GM12891 (cell line): Measurements from ENCODE around the gene MED17. TPM values are rescaled to one million over a fixed set of nuclear protein-coding genes. Genes with fewer than 3 reads are reported as not detected.

Experiments
- DNase-seq: peaks from one replicate; pipeline ENCODE4 v3.0.0; 2011; ENCODE audit warnings: low spot score; ENCODE audit not compliant: insufficient read length
- FAIRE-seq: peaks from 2 replicates; lab custom pipeline; 2011; peaks lifted over from hg19 to GRCh38; lab: Jason Lieb, UNC
- PAX5 ChIP-seq: IDR thresholded peaks from 2 replicates; pipeline ENCODE4 v1.6.1; 2011; ENCODE audit warnings: low read length, moderate library complexity, mild to moderate bottlenecking; ENCODE audit not compliant: insufficient read depth, severe bottlenecking
- POLR2A ChIP-seq: IDR thresholded peaks from 2 replicates; pipeline ENCODE4 v1.6.1; 2011; ENCODE audit warnings: low read depth, low read length, control low read depth
- POLR2AphosphoS5 ChIP-seq: IDR thresholded peaks from 2 replicates; pipeline ENCODE4 v1.6.1; 2011; ENCODE audit warnings: low read depth, low read length, control low read depth
- POU2F2 ChIP-seq: IDR thresholded peaks from 2 replicates; pipeline ENCODE4 v1.6.1; 2011; ENCODE audit warnings: low read depth, mild to moderate bottlenecking, control low read depth, low read length, moderate library complexity
- SPI1 ChIP-seq: IDR thresholded peaks from 2 replicates; pipeline ENCODE4 v1.6.1; 2011; ENCODE audit warnings: low read depth, low read length, control low read depth
- TAF1 ChIP-seq: IDR thresholded peaks from 2 replicates; pipeline ENCODE4 v1.6.1; 2011; ENCODE audit warnings: low read depth, low read length, control low read depth
- polyA plus RNA-seq: library from polyadenylated mRNA; unstranded; fragments of >200 nt; gene quantifications from one replicate; pipeline ENCODE4 v1.2.1, GENCODE V29; 2012; ENCODE audit warnings: low read depth, missing spikeins, inconsistent platforms; ENCODE audit not compliant: missing spikeins

MED17 gene, protein sequence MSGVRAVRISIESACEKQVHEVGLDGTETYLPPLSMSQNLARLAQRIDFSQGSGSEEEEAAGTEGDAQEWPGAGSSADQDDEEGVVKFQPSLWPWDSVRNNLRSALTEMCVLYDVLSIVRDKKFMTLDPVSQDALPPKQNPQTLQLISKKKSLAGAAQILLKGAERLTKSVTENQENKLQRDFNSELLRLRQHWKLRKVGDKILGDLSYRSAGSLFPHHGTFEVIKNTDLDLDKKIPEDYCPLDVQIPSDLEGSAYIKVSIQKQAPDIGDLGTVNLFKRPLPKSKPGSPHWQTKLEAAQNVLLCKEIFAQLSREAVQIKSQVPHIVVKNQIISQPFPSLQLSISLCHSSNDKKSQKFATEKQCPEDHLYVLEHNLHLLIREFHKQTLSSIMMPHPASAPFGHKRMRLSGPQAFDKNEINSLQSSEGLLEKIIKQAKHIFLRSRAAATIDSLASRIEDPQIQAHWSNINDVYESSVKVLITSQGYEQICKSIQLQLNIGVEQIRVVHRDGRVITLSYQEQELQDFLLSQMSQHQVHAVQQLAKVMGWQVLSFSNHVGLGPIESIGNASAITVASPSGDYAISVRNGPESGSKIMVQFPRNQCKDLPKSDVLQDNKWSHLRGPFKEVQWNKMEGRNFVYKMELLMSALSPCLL
- polyA plus RNA-seq = 10.4 TPM

DNA sequence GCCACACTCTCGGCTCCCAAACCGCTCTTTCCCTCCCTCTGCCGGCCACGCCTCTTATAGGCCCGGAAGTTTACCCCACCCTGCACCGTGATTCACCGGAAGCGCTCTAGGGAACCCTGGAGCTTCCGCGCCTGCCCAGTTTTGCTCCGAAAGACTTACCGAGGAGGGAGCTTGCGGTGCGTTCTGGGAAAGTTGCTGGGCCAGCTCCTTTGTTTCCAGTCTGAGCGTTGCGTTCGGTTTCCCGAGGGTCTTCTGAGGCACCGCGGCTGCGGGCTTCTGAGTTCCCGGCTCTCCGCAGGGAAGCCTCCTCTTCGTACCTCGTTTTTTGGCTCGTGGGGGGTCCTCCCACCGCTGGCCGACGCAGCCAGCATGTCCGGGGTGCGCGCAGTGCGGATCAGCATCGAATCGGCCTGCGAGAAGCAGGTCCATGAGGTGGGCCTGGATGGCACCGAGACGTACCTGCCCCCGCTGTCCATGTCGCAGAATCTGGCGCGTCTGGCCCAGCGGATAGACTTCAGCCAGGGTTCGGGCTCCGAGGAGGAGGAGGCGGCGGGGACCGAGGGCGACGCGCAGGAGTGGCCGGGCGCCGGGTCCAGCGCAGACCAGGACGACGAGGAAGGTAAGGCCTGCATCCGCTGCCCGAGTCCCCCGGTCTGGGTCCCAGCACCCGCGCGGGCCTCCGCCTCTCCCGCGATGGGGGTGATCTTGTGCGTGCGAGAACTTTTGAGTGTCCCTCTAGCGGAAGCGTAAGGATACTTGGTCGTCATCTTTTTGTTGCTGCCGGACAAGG, at the start of gene MED17:
MED17 (plus strand) TSS at position 138 of the 790 bp plus-strand sequence; CDS start at position 370, 232 bp downstream.
- peak; percentile 75 for DNase-seq
- peak; percentile 86 for TF ChIP-seq POLR2A
- TF ChIP-seq PAX5 = no peak
- 0 out of 2 replicates have a peak, but pooled peaks have one; percentile 6 for TF ChIP-seq SPI1
- peak; percentile 76 for TF ChIP-seq TAF1
- peak; percentile 13; the same call in 1 of the 2 replicates for TF ChIP-seq POU2F2
- TF ChIP-seq POLR2AphosphoS5 = peak; percentile 90
- peak; percentile 78 for FAIRE-seq

DNA sequence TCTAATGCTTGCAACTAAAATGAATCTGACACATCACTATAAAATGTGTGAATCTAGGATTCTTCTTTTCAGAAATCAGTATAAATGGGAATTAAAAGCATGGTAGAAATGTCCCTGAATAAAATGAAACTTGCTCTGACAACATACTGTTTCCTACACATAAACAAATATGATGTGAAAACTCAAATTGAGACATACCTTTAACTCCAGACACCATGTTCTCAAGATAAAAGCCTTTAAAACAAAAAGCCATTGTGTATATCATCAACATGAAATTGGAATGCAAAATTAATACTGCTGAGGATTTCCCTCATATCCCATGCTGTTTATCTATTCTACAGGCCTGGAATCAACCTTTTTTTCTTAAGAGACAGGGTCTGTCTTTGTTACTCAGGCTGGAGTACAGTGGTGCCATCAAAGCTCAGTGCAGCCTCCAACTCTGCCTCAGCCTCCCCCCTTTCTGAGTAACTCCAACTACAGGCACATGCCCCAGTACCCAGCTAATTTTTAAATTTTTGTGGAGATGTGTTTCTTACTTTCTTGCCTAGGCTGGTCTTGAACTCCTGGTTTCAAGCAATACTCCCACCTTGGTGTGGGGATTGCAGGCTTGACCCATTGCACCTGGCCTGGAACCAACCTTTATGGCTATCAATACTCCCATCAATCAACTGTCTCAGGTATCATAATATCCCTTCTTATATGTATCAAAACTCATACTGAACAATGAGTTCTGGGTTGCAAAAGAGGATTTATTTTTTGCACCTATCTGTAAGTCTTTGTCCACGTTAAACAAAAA, 49.5 kb upstream of the MED17 start:
- no peak for FAIRE-seq
- TF ChIP-seq POLR2AphosphoS5 (peak; percentile 54; the same call in 1 of the 2 replicates), TAF1 (no peak), POLR2A (peak; percentile 50; the same call in 1 of the 2 replicates)
- DNase-seq = no peak

DNA sequence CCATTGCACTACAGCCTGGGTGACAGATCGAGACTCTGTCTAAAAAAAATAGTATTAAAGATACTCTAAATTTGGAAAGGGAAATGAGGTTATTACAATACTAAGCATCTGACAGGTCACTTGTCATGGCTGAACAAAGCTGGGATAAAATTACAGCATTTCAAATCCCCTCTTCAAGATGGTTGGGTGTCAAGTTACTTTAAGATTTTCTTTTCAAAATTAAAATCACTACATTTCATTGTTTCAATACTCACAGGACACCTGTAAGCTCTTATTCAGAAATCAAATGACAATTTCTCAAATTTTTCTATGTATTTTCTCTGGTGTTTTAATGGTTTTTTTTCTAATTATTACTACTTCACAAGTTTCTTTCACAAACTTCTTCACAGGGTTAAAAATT, 48.5 kb upstream of the MED17 start:
- DNase-seq (no peak), FAIRE-seq (no peak)
- TF ChIP-seq POU2F2 (no peak), POLR2A (no peak), TAF1 (no peak), PAX5 (no peak), POLR2AphosphoS5 (no peak), SPI1 (no peak)

DNA sequence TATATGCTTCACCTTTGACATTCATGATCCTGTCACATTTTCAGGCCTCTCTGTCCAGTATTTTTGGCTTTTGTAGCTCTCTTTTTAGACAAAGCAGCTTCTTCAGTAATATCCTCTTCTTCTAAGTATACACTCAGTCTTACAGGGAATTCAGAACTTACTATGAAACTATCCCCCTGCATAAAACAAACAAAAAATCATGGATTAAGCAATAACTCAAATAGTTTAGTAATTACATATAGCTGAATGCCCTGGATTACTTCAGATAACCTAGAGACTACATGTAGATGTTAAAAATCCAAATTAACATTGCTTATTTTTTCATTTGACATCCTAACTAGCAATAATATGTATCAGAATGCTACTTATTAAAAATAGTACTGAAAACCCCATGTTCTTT, 48.0 kb upstream of the MED17 start:
- no peak for FAIRE-seq
- TF ChIP-seq PAX5 = no peak
- TF ChIP-seq POU2F2 = no peak
- no peak for TF ChIP-seq POLR2A

DNA sequence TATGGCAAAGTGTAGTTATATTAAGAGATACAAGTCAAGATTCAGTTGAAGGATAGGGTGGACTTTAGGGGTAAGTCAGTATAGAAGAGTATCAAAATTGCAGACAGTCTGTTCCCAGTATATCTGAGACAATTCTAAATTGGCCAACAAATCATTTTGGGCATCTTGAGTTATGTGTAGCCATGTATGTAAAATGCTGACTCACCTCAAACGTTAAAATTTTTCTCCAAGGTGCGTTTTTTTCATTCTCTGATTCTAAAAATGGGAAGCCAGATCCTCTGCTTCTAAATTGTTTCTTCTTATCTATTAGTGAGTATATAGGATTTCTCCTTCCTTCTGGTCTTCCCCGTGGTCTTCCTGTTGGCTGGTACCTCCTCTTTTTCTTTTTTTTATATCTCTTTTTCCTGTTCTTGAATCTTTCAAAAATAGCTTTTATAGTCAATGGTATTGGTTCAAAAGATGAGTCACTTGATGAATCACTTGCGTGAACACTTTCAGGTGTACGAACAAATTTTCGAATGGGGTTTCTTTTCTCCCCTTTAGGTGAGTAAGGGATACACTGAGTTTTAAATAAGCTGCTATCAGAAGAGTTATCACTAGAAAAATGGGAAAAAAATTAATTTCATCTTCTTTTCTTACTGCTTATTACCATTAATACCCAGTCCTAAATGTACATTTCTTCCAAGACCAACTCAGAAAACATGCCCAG, 46.0 kb upstream of the MED17 start:
- DNase-seq (no peak), FAIRE-seq (no peak)
- TF ChIP-seq POU2F2 (no peak), PAX5 (no peak), POLR2A (no peak), SPI1 (no peak), POLR2AphosphoS5 (no peak), TAF1 (no peak)

More for the DNA sequence above, 48.0 kb upstream of the MED17 start:
- no peak for DNase-seq

DNA sequence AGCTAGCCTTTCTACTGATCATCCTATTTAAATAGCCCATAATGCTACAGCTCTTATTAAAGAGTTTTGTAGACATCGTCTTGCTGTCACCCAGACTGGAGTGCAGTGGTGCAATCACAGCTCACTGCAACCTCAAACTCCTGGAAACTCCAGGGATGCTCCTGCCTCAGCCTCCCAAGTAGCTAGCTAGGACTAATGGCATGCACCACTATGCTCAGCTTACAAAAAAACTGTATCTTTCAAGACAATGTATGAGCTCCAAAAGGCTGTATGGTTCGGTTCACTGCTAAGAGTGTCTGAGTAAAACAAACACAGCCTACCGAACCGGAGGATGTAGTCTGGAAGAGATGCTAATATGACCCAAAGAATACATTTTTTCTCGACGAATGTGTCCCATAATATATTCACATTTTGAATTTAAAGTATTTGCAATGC, 45.4 kb upstream of the MED17 start:
- DNase-seq (no peak), FAIRE-seq (no peak)
- TF ChIP-seq TAF1 = no peak
- TF ChIP-seq SPI1 = no peak
- no peak for TF ChIP-seq POLR2A
- TF ChIP-seq PAX5 = no peak
- TF ChIP-seq POU2F2 = no peak
- no peak for TF ChIP-seq POLR2AphosphoS5

DNA sequence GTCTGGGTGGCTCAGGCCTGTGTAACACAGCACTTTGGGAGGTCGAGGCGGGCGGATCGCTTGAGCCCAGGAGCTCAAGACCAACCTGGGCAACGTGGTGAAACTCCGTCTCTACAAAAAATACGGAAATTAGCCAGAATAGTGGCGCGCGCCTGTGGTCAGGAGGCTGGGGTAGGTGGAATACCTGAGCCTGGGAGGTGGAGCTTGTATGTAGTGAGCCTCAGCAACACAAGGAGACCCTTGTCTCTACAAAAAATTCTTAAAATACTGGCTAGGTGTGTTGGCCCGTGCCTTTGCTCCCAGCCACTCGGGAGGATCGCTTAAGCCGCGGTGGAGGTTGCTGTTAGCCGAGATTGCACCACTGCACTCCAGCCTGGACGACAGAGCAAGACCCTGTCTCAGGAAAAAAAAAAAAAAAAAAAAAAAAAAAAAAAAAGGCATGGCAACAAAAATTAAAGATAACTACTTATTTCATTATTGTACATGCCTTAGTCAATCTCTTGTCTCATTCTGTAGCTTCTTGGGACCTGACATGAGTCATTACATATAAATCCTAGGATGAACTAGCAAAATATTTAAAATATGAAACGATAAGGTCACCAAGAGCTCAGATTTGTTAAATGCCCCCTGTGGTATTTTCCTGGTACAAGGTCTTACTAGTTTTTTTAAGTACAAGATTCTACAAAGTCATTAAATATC, 43.9 kb upstream of the MED17 start:
- no peak for TF ChIP-seq TAF1
- no peak for TF ChIP-seq POU2F2
- TF ChIP-seq PAX5 = no peak
- TF ChIP-seq SPI1 = no peak
- TF ChIP-seq POLR2AphosphoS5 = no peak; the same call in 1 of the 2 replicates
- TF ChIP-seq POLR2A = no peak
- DNase-seq (no peak), FAIRE-seq (no peak)

DNA sequence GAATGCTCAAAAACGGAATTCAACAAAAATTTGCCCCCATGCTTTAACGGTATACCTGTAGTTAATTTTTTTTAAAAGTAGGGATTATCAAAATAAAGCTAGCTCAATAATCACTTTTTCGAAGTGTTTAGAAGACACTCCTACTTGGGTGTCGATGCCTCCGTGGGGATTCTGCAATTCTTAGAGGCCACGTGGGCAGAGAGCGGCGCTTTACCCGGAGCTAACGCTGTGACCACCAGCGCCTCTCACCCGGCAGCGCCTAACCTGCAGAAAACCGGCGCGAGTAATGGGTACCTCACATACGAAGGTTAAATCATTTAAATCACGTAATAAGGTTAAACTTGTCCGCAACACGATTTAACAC, 43.4 kb upstream of the MED17 start:
- DNase-seq = peak; percentile 24

More for the DNA sequence above, 43.4 kb upstream of the MED17 start:
- TF ChIP-seq PAX5 (no peak), POLR2AphosphoS5 (no peak), SPI1 (no peak), POU2F2 (no peak), POLR2A (no peak), TAF1 (no peak)
- peak; percentile 13 for FAIRE-seq
